Calu3 (cell line): ENCODE measurements around the gene SLC27A5. TPM values are rescaled to one million over a fixed set of nuclear protein-coding genes. Genes with fewer than 3 reads are reported as not detected.

Experiments
- BruUV-seq: library from RNA; stranded (reverse); fragments of 400-500 nt; replicated peaks from 2 replicates; lab custom pipeline; 2021; lab: Mats Ljungman, UMichigan
- CTCF ChIA-PET: fragments of 300-600 bp; sonication (Branson Sonifier 250); formaldehyde crosslinking; loops from one replicate; lab custom pipeline; 2022; ENCODE audit warnings: antibody characterized with exemption; lab: Charles Lee
- DNase-seq: peaks from one replicate; pipeline ENCODE4 v3.0.0; 2022
- H3K27ac Mint-ChIP-seq: one replicate; pipeline ENCODE4 v1.8.0; 2022; ENCODE audit warnings: mixed read lengths; ENCODE audit not compliant: unreplicated experiment
- H3K27me3 Mint-ChIP-seq: one replicate; pipeline ENCODE4 v1.8.0; 2022; ENCODE audit warnings: mixed read lengths; ENCODE audit not compliant: unreplicated experiment
- H3K36me3 Mint-ChIP-seq: one replicate; pipeline ENCODE4 v1.8.0; 2022; ENCODE audit warnings: mild to moderate bottlenecking, moderate library complexity, mixed read lengths; ENCODE audit not compliant: insufficient read depth, unreplicated experiment
- H3K4me1 Mint-ChIP-seq: one replicate; pipeline ENCODE4 v1.8.0; 2022; ENCODE audit warnings: mild to moderate bottlenecking, low read depth, mixed read lengths; ENCODE audit not compliant: unreplicated experiment
- H3K4me3 Mint-ChIP-seq: one replicate; pipeline ENCODE4 v1.8.0; 2022; ENCODE audit warnings: mild to moderate bottlenecking, low read depth, moderate library complexity, mixed read lengths; ENCODE audit not compliant: unreplicated experiment
- H3K9me3 Mint-ChIP-seq: one replicate; pipeline ENCODE4 v1.8.0; 2022; ENCODE audit warnings: low read depth, mixed read lengths; ENCODE audit not compliant: unreplicated experiment
- CTCF ChIP-seq: fragments of 200-600 bp; IDR thresholded peaks from one replicate; pipeline ENCODE4 v1.8.0; 2022; ENCODE audit warnings: antibody characterized with exemption; ENCODE audit not compliant: unreplicated experiment
- intact Hi-C: fragments of 100-400 bp; cut with micrococcal nuclease; formaldehyde crosslinking; loops from one replicate; pipeline ENCODE4 v1.10.0; 2022; ENCODE audit not compliant: unreplicated experiment
- total RNA-seq: library from RNA; stranded (reverse); gene quantifications from 2 replicates; pipeline ENCODE4 v1.2.3, GENCODE V29; 2022

SLC27A5 gene
- total RNA-seq, 1 experiment from 2014 or later, result 3.7 TPM

- Mint-ChIP-seq H3K4me1 (peaks cover 29% of the 10 kb centered on the region), H3K27ac (peak within 1 kb of the TSS; percentile 88), H3K9me3 (no peaks in the 10 kb centered on the region), H3K36me3 (peaks cover 94% of the 10 kb centered on the region), H3K27me3 (no peaks in the 10 kb centered on the region), H3K4me3 (peak within 1 kb of the TSS; percentile 79)
- TSS peak; percentile 43 for BruUV-seq
- CTCF ChIA-PET, result interaction anchor here (0.6 to 1.4 kb wide), 6 partner anchors 21 to 277 kb away, joined by 3 to 6 read pairs (median 4); partner anchors contain the start of gene ZBTB45
- peak; percentile 99 for DNase-seq
- intact Hi-C loops, result no loop called here
- no peak for TF ChIP-seq CTCF
These were observed 42.9 kb upstream of the SLC27A5 start, which contains the start of gene CHMP2A for GRCh38 chr19:58554494-58555368. Gene CHMP2A (minus strand): TSS chr19:58555105. CDS start chr19:58554212, 893 bp downstream.

GRCh38 chr19:58553799-58554493, 42.2 kb upstream of the SLC27A5 start:
- CTCF ChIA-PET, result interaction anchor here (1.2 kb wide), 1 partner anchor 40 kb away, joined by 4 read pairs; no protein-coding TSS in a partner anchor
- peaks cover 29% of the 10 kb centered on the region for H3K4me1 Mint-ChIP-seq
- no peak for DNase-seq
- H3K9me3 Mint-ChIP-seq, result no peaks in the 10 kb centered on the region
- H3K27ac Mint-ChIP-seq, result peak overlapping the region; percentile 88
- BruUV-seq, result no TSS peak
- intact Hi-C loops, result no loop called here
- H3K4me3 Mint-ChIP-seq, result peak overlapping the region; percentile 79
- TF ChIP-seq CTCF, result no peak
- peaks cover 92% of the 10 kb centered on the region for H3K36me3 Mint-ChIP-seq
- H3K27me3 Mint-ChIP-seq, result no peaks in the 10 kb centered on the region

GRCh38 chr19:58552655-58553054, 40.9 kb upstream of the SLC27A5 start:
- TF ChIP-seq CTCF, result no peak
- H3K4me1 Mint-ChIP-seq, result peaks cover 29% of the 10 kb centered on the region
- CTCF ChIA-PET, result no interaction called here
- no peak overlapping the region for H3K27ac Mint-ChIP-seq
- no peaks in the 10 kb centered on the region for H3K27me3 Mint-ChIP-seq
- H3K4me3 Mint-ChIP-seq, result no peak overlapping the region
- BruUV-seq, result no TSS peak
- no peaks in the 10 kb centered on the region for H3K9me3 Mint-ChIP-seq
- intact Hi-C loops, result no loop called here
- DNase-seq, result no peak
- peaks cover 90% of the 10 kb centered on the region for H3K36me3 Mint-ChIP-seq

GRCh38 chr19:58551577-58552471, 40.0 kb upstream of the SLC27A5 start:
- H3K27me3 Mint-ChIP-seq, result no peaks in the 10 kb centered on the region

More at GRCh38 chr19:58551577-58552471, 40.0 kb upstream of the SLC27A5 start:
- Mint-ChIP-seq H3K36me3 (peaks cover 87% of the 10 kb centered on the region), H3K27ac (peak overlapping the region; percentile 17), H3K4me1 (peaks cover 25% of the 10 kb centered on the region), H3K4me3 (no peak overlapping the region), H3K9me3 (no peaks in the 10 kb centered on the region)
- intact Hi-C loops, result no loop called here
- CTCF ChIA-PET, result interaction anchor here (0.6 kb wide), 1 partner anchor 458 kb away, joined by 3 read pairs; no protein-coding TSS in a partner anchor
- no peak for DNase-seq
- TF ChIP-seq CTCF, result no peak
- BruUV-seq, result TSS peak; percentile 48
